HepG2 (cell line): ENCODE results near the gene CD58. TPM values are rescaled to one million over a fixed set of nuclear protein-coding genes. Genes with fewer than 3 reads are reported as not detected.

Experiments
- AKNA ChIP-seq: sonication (generic); formaldehyde crosslinking; IDR thresholded peaks from 2 replicates; pipeline ENCODE4 v1.4.0; 2020; ENCODE audit warnings: missing genetic modification reagents, borderline replicate concordance
- HES4 ChIP-seq: sonication (generic); formaldehyde crosslinking; IDR thresholded peaks from 2 replicates; pipeline ENCODE4 v1.9.0; 2021; ENCODE audit warnings: mild to moderate bottlenecking, missing genetic modification reagents, borderline replicate concordance
- MYC ChIP-seq: sonication (generic); formaldehyde crosslinking; IDR thresholded peaks from 2 replicates; pipeline ENCODE4 v1.9.0; 2021; ENCODE audit warnings: missing genetic modification reagents, borderline replicate concordance
- RBAK ChIP-seq: sonication (generic); formaldehyde crosslinking; IDR thresholded peaks from 2 replicates; pipeline ENCODE4 v1.5.1; 2020; ENCODE audit warnings: mild to moderate bottlenecking, missing genetic modification reagents
- RERE ChIP-seq: IDR thresholded peaks from 2 replicates; pipeline ENCODE4 v1.6.1; 2016; ENCODE audit warnings: low read depth, missing genetic modification reagents, missing compliant biosample characterization
- TMF1 ChIP-seq: sonication (generic); formaldehyde crosslinking; IDR thresholded peaks from 2 replicates; pipeline ENCODE4 v1.8.1; 2022; ENCODE audit warnings: low read depth, missing genetic modification reagents
- U2AF2 ChIP-seq: fragments of 200-400 bp; formaldehyde crosslinking; IDR thresholded peaks from 2 replicates; pipeline ENCODE4 v1.6.1; 2017; ENCODE audit warnings: low read depth, mild to moderate bottlenecking, low read length
- ZNF235 ChIP-seq: sonication (generic); formaldehyde crosslinking; IDR thresholded peaks from 2 replicates; pipeline ENCODE4 v1.8.1; 2023; ENCODE audit warnings: mild to moderate bottlenecking, missing genetic modification reagents, borderline replicate concordance
- ZNF318 ChIP-seq: sonication (generic); formaldehyde crosslinking; IDR thresholded peaks from 2 replicates; pipeline ENCODE4 v1.4.0; 2020; ENCODE audit warnings: mild to moderate bottlenecking, missing genetic modification reagents
- ZNF510 ChIP-seq: sonication (generic); formaldehyde crosslinking; IDR thresholded peaks from 2 replicates; pipeline ENCODE4 v1.4.0; 2020; ENCODE audit warnings: low read depth, mild to moderate bottlenecking, missing genetic modification reagents
- polyA plus RNA-seq, 8 experiments: library from polyadenylated mRNA; depleted of rRNA in 3 of 8; stranded (reverse) in 7 of 8; unstranded in 1 of 8; fragments of >200 nt; fragmentation: Illumina TruSeq in 4 of 8; extraction: Trizol in 4 of 8; gene quantifications; 2 replicates each; pipeline versions ENCODE4 v1.2.1 to v1.2.3, GENCODE V29; 2011 to 2016; ENCODE audit warnings: low read depth in 4 of 8, missing spikeins in 1 of 8, mixed read lengths in 1 of 8; ENCODE audit not compliant: insufficient read depth in 1 of 8
- total RNA-seq, 5 experiments: library from RNA; depleted of rRNA; stranded (reverse); fragments of >200 nt; fragmentation: Illumina TruSeq; extraction: Trizol; gene quantifications; 2 replicates each; pipeline ENCODE4 v1.2.3, GENCODE V29; 2016; ENCODE audit warnings: low read depth in 1 of 5

The CD58 gene
- total and polyA plus RNA-seq, 2 of the 13 experiments (the other 11 are each of a cell fraction or from before 2014, with no cell fraction given), result 9.4 to 13.5 TPM

- TF ChIP-seq RERE (CRISPR knock-in tag), result no peak
- no peak for TF ChIP-seq TMF1 (CRISPR knock-in tag)
- TF ChIP-seq ZNF235 (CRISPR knock-in tag), result no peak
- no peak for TF ChIP-seq HES4 (CRISPR knock-in tag)
- no peak for TF ChIP-seq ZNF510 (CRISPR knock-in tag)
- TF ChIP-seq MYC (CRISPR knock-in tag), result no peak
- no peak for TF ChIP-seq AKNA
- no peak for TF ChIP-seq U2AF2
- no peak for TF ChIP-seq RBAK (CRISPR knock-in tag)
- TF ChIP-seq ZNF318, result no peak
These were observed 81.6 kb downstream of the CD58 start (continued) for GRCh38 chr1:116489231-116489697.
